HCT116 (cell line): ENCODE measurements around the gene TTF2.

Experiments
- CEBPB ChIP-seq: IDR thresholded peaks from 2 replicates; pipeline ENCODE4 v1.6.1; 2012; ENCODE audit warnings: low read depth
- CTCF ChIP-seq, 3 experiments: fragments of 200-600 bp in 1 of 3; sonication (generic) in 1 of 3; IDR thresholded peaks in 2 of 3; conservative IDR thresholded peaks in 1 of 3; 2 replicates each; pipeline ENCODE4 v1.5.1; 2012 to 2017; ENCODE audit warnings: low read depth in 2 of 3, low read length in 2 of 3, antibody characterized with exemption in 1 of 3, borderline replicate concordance in 1 of 3, control low read depth in 1 of 3, mild to moderate bottlenecking in 1 of 3, mixed read lengths in 1 of 3, mixed run types in 1 of 3, moderate library complexity in 1 of 3; ENCODE audit not compliant: insufficient read depth in 1 of 3
- EZH2 ChIP-seq: fragments of 200-600 bp; sonication (generic); IDR thresholded peaks from 2 replicates; pipeline ENCODE4 v1.6.1; 2017; ENCODE audit warnings: antibody characterized with exemption, mixed run types
- POLR2A ChIP-seq: IDR thresholded peaks from 2 replicates; pipeline ENCODE4 v1.7.0; 2011; ENCODE audit warnings: borderline replicate concordance; ENCODE audit not compliant: insufficient read depth, insufficient read length; ENCODE audit errors: extremely low read depth
- POLR2AphosphoS5 ChIP-seq: IDR thresholded peaks from 2 replicates; pipeline ENCODE4 v1.6.1; 2011; ENCODE audit warnings: mild to moderate bottlenecking, low read depth, low read length, moderate library complexity
- SP1 ChIP-seq: IDR thresholded peaks from 2 replicates; pipeline ENCODE4 v1.6.1; 2012; ENCODE audit warnings: low read depth
- ZBTB33 ChIP-seq: IDR thresholded peaks from 2 replicates; pipeline ENCODE4 v1.6.1; 2011; ENCODE audit warnings: mild to moderate bottlenecking, low read length, moderate library complexity; ENCODE audit not compliant: insufficient replicate concordance; ENCODE audit errors: extremely low read depth
- ZFX ChIP-seq: fragments of 450-650 bp; IDR thresholded peaks from 2 replicates; pipeline ENCODE4 v1.6.1; 2017
- ZNF274 ChIP-seq: fragments of 200-500 bp; sonication (Bioruptor generic); IDR thresholded peaks from 2 replicates; pipeline ENCODE4 v1.6.1; 2014; ENCODE audit warnings: mild to moderate bottlenecking, low read depth, low read length, inconsistent platforms
- TF ChIP-seq, protein P1 (sequence below): IDR thresholded peaks from 2 replicates; pipeline ENCODE4 v1.6.1; 2012
- TF ChIP-seq, protein P2 (sequence below): IDR thresholded peaks from 2 replicates; pipeline ENCODE4 v1.6.1; 2012; ENCODE audit warnings: low read depth

DNA sequence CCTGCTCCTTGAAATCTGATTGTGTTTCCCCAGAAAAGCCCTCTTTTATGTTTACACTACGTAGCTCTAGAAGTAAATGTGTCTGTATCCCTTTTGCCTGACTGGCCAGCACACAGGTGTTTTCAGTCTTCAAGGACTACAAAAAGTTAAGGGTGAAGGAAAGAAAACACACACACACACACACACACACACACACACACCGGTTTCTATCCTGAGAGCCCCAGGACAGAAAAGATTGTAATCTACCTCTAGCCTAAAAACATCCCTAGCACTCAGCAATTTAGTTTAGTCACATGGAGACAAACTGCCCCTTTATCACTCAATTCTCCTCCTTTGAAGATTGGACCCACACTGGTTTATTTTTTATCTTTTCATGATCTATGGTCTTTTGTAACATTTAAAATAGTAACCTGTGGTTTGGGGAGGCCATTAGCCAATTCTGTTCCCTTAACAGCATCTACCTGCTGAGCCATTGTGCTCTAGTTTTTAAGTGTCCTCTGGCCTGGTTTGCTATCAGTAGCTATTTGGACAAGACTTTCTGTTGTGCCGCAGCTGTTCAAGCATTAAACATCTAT is 77.2 kb downstream of the TTF2 start:
- no peak for TF ChIP-seq POLR2A
- no peak for TF ChIP-seq CEBPB
- TF ChIP-seq ZNF274: no peak
- no peak for TF ChIP-seq CTCF (IDR thresholded peaks at IDR 0.05 in 2 of 3, conservative IDR thresholded peaks at IDR 0.05 in 1 of 3; ENCODE audit: borderline replicate concordance in 1 of 3, insufficient read depth in 1 of 3, low read depth in 2 of 3, low read length in 2 of 3)
- no peak for TF ChIP-seq SP1
- no peak for TF ChIP-seq ZBTB33
- TF ChIP-seq, protein P1, sequence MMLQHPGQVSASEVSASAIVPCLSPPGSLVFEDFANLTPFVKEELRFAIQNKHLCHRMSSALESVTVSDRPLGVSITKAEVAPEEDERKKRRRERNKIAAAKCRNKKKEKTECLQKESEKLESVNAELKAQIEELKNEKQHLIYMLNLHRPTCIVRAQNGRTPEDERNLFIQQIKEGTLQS: no peak
- no peak for TF ChIP-seq POLR2AphosphoS5
- no peak for TF ChIP-seq ZFX
- TF ChIP-seq, protein P2, sequence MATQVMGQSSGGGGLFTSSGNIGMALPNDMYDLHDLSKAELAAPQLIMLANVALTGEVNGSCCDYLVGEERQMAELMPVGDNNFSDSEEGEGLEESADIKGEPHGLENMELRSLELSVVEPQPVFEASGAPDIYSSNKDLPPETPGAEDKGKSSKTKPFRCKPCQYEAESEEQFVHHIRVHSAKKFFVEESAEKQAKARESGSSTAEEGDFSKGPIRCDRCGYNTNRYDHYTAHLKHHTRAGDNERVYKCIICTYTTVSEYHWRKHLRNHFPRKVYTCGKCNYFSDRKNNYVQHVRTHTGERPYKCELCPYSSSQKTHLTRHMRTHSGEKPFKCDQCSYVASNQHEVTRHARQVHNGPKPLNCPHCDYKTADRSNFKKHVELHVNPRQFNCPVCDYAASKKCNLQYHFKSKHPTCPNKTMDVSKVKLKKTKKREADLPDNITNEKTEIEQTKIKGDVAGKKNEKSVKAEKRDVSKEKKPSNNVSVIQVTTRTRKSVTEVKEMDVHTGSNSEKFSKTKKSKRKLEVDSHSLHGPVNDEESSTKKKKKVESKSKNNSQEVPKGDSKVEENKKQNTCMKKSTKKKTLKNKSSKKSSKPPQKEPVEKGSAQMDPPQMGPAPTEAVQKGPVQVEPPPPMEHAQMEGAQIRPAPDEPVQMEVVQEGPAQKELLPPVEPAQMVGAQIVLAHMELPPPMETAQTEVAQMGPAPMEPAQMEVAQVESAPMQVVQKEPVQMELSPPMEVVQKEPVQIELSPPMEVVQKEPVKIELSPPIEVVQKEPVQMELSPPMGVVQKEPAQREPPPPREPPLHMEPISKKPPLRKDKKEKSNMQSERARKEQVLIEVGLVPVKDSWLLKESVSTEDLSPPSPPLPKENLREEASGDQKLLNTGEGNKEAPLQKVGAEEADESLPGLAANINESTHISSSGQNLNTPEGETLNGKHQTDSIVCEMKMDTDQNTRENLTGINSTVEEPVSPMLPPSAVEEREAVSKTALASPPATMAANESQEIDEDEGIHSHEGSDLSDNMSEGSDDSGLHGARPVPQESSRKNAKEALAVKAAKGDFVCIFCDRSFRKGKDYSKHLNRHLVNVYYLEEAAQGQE: no peak
- no peak for TF ChIP-seq EZH2
